ENCODE measurements around the gene TRMT10C. TPM values are rescaled to one million over a fixed set of nuclear protein-coding genes. Genes with fewer than 3 reads are reported as not detected.

Gene TRMT10C
- polyA plus RNA-seq, 1 of the 3 experiments (the other 2 are of a cell fraction) = 13.7 TPM

DNA sequence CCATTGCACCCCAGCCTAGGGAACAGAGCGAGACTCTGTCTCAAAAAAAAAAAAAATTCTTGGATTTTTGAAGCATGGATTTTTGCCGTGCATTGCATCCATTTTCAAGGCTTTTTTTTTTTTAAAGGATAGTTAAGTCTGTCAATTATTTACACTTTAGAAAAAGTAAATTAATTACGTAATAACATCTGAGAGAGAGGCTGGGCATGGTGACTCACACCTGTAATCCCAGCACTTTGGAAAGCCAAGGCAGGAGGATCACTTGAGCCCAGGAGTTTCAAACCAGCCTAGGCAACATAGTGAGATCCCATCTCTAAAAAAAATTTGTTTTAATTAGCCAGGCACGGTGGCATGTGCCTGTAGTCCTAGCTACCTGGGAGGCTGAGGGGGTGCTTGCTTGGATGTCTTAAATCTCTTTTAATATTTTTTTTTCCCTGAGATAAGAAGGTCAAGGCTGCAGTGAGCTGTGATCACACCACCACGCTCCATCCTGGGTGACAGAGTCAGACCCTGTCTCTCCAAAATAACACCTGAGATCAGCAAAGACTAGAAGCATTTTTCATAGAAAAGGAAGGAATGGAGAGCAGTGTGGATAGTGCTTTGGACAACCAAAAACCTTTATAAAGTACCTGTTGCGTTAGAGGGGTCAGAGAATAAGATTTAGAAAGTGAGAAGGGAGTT is 41.8 kb upstream of the TRMT10C start:
- Histone ChIP-seq H3K36me3 (replicated peaks in 1 of 2; ENCODE audit: control insufficient read depth in 1 of 2, insufficient read depth in 2 of 2, low read length in 1 of 2) (no peaks in the 10 kb centered on the region), H3K9me3 (no peaks in the 10 kb centered on the region), H3K4me2 (no peak overlapping the region), H2AFZ (ENCODE audit: low read depth) (no peak overlapping the region), H3K4me3 (ENCODE audit: low read depth in 2 of 2, low read length in 1 of 2) (no peak overlapping the region), H3K9ac (no peak overlapping the region), H3F3A (replicated peaks; ENCODE audit: insufficient read depth) (peaks cover 2% of the 10 kb centered on the region), H3K27me3 (ENCODE audit: insufficient read depth) (no peaks in the 10 kb centered on the region), H3K4me1 (ENCODE audit: control insufficient read depth in 1 of 2, insufficient read depth in 2 of 2, low read depth in 1 of 2, low read length in 1 of 2) (no peaks in the 10 kb centered on the region), H4K20me1 (ENCODE audit: insufficient read depth) (no peaks in the 10 kb centered on the region), H3K79me2 (ENCODE audit: insufficient read depth) (no peaks in the 10 kb centered on the region), H3K27ac (ENCODE audit: low read depth in 2 of 2, low read length in 1 of 2) (no peak overlapping the region), H3K9me2 (no peaks in the 10 kb centered on the region)
- no peak for TF ChIP-seq NRF1 (IDR thresholded peaks at IDR 0.05; ENCODE audit: low read depth, low read length)
- TF ChIP-seq, protein P1, sequence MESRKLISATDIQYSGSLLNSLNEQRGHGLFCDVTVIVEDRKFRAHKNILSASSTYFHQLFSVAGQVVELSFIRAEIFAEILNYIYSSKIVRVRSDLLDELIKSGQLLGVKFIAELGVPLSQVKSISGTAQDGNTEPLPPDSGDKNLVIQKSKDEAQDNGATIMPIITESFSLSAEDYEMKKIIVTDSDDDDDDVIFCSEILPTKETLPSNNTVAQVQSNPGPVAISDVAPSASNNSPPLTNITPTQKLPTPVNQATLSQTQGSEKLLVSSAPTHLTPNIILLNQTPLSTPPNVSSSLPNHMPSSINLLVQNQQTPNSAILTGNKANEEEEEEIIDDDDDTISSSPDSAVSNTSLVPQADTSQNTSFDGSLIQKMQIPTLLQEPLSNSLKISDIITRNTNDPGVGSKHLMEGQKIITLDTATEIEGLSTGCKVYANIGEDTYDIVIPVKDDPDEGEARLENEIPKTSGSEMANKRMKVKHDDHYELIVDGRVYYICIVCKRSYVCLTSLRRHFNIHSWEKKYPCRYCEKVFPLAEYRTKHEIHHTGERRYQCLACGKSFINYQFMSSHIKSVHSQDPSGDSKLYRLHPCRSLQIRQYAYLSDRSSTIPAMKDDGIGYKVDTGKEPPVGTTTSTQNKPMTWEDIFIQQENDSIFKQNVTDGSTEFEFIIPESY (IDR thresholded peaks at IDR 0.05; ENCODE audit: borderline replicate concordance, low read depth) = no peak
- TF ChIP-seq RAD21 (IDR thresholded peaks at IDR 0.05; ENCODE audit: low read length) = no peak
- TF ChIP-seq YY1 (IDR thresholded peaks at IDR 0.05; ENCODE audit: low read depth) = no peak
- TF ChIP-seq MXI1 (IDR thresholded peaks at IDR 0.05; ENCODE audit: low read depth, low read length) = no peak
- TF ChIP-seq JUND (IDR thresholded peaks at IDR 0.05) = no peak
- no peak for TF ChIP-seq CHD2 (IDR thresholded peaks at IDR 0.05; ENCODE audit: low read length, partially characterized antibody)
- no peak for TF ChIP-seq NFIC (IDR thresholded peaks at IDR 0.05; ENCODE audit: borderline replicate concordance)
- TF ChIP-seq ELF1 (IDR thresholded peaks at IDR 0.05) = no peak
- TF ChIP-seq, protein P2, sequence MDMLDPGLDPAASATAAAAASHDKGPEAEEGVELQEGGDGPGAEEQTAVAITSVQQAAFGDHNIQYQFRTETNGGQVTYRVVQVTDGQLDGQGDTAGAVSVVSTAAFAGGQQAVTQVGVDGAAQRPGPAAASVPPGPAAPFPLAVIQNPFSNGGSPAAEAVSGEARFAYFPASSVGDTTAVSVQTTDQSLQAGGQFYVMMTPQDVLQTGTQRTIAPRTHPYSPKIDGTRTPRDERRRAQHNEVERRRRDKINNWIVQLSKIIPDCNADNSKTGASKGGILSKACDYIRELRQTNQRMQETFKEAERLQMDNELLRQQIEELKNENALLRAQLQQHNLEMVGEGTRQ (IDR thresholded peaks at IDR 0.05; ENCODE audit: borderline replicate concordance, low read depth, low read length) = no peak
- no peak for TF ChIP-seq FOXJ3 (CRISPR knock-in tag; IDR thresholded peaks at IDR 0.05)
- no peak for TF ChIP-seq FOSL2 (IDR thresholded peaks at IDR 0.05; ENCODE audit: borderline replicate concordance, low read depth)
- no peak for TF ChIP-seq TEAD4 (IDR thresholded peaks at IDR 0.05; ENCODE audit: borderline replicate concordance, insufficient read depth)
- TF ChIP-seq EZH2phosphoT487 (IDR thresholded peaks at IDR 0.05; ENCODE audit: borderline replicate concordance, low read depth) = no peak
- no peak for TF ChIP-seq POLR2AphosphoS5 (IDR thresholded peaks at IDR 0.05; ENCODE audit: low read depth, low read length)
- no peak for TF ChIP-seq FOXM1 (IDR thresholded peaks at IDR 0.05; ENCODE audit: low read depth)
- TF ChIP-seq RCOR1 (IDR thresholded peaks at IDR 0.05; ENCODE audit: low read length) = no peak
- WGBS (ENCODE audit: low lambda C conversion rate) = 76% methylated on average over 6 of the region's 6 CpGs
- ChIA-PET POLR2A (no interaction called here), CTCF (no interaction called here)
- no peak for DNase-seq
